ENCODE data around the gene DPP3.
"Not testable (repeated sequence)": the region's sequence is repeated elsewhere in the genome, so short reads cannot be mapped to it uniquely, and the experiment has no call there.

The DPP3 gene, protein sequence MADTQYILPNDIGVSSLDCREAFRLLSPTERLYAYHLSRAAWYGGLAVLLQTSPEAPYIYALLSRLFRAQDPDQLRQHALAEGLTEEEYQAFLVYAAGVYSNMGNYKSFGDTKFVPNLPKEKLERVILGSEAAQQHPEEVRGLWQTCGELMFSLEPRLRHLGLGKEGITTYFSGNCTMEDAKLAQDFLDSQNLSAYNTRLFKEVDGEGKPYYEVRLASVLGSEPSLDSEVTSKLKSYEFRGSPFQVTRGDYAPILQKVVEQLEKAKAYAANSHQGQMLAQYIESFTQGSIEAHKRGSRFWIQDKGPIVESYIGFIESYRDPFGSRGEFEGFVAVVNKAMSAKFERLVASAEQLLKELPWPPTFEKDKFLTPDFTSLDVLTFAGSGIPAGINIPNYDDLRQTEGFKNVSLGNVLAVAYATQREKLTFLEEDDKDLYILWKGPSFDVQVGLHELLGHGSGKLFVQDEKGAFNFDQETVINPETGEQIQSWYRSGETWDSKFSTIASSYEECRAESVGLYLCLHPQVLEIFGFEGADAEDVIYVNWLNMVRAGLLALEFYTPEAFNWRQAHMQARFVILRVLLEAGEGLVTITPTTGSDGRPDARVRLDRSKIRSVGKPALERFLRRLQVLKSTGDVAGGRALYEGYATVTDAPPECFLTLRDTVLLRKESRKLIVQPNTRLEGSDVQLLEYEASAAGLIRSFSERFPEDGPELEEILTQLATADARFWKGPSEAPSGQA

DNA sequence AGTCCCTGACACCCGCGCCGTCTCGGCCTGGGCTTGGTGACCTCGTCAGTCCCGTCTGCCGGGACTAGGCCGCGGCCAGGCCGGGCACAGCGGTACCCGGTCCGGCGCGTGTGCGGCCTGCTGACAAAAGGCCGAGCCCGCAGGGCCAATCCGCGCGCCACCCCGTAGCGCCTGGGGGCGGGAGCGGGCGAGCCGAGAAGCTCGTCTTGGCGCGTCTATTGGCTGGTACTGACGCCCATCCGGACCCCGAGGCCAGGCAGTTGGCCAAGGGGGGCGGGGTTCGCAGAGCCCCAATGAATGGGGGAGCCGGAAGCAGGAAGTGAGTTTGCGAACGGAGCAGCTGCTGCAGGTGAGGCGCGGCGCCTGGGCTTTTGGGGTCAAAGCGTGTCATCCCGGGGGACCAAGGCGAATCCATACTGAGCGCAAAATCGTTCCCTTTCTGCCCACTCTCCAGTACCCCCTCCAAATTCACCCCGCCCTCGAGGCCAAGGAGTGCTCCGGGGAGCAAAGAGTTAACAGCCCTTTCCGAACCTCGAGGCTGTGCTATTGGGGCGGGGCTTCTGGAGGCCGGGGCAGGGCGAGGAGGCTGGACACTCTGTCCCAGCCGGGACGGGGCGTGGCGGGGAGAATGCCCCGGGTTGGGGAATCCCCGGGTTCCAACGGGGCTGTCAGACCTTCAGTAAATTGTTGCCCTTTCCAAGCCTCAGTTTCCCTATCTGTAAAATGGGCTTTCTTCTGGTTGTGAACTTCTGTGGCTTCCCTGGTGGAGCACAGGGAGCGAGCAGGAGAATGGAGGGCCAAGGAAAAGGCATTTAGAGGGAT is at the start of gene DPP3:
TSS of gene DPP3 (plus strand) at position 318 of the 822 bp plus-strand sequence. CDS start 1,767 bp downstream, outside the sequence.
- peak; percentile 94 for DNase-seq

GRCh38 chr11:66431287-66431686 is 48.9 kb upstream of the DPP3 start:
- DNase-seq: not testable (repeated sequence)

DNA sequence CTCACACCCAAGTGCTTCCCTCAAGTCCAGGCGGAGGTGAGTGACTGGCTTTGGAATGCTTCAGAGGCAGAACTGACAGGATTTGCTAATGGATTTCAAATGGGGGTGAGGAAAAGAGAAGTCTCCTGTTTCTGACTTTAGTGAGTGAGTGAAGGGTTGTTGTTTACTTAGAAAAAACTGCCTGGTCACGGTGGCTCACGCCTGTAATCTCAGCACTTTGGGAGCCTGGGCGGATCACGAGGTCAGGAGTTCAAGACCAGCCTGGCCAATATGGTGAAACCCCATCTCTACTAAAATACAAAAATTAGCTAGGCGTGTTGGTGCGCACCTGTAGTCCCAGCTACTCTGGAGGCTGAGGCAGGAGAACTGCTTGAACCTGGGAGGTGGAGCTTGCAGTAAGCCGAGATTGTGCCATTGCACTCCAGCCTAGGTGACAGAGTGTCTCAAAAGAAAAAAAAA is 48.3 kb upstream of the DPP3 start:
- not testable (repeated sequence) for DNase-seq

- no peak for DNase-seq
Measured at GRCh38 chr11:66432597-66432996, 47.6 kb upstream of the DPP3 start.

GRCh38 chr11:66437979-66438503 is 42.2 kb upstream of the DPP3 start:
- no peak for DNase-seq

DNA sequence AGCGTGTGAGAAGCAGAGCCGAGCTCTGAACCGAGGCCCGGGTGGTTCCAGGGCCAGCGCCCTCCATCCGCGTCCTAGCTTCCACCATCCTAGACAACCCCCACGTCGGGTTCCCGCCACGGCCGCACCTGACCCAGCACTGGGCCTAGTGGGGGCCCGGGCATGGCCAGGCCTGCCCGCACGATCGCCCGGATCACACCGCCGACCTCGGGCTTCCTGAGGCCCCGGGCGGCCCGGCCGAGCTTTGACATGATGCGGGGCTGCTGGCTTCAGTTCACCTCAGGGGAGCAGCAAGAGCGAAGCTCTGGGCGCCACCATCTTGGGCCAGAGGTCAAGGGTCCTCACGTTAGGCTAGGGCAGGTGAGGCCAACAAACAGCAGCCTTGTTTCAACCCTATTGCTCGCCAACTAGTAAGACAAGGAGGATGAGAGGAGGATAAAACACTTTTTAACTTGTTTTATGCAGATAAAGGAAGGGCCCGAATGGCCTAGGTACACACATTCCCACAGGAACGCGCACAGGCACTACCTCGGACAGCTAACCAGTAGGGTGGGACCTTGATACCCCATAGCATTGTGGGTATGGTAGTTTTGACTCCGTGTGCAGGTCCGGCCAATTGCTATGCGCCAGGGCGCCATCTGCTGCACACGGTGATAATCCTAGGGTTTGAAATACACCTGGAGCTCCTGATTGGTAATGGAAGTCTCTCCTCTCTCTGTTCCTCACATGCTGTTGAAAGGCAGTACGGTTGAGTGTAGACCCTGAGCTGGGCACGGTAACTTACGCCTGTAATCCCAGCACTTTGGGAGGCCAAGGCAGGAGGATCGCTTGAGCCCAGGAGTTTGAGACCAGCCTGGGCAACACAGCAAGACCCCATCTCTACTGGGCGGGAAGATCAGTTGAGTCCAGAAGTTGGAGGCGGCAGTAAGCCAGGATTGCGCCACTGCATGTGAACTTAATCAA is 41.4 kb upstream of the DPP3 start, which contains the start of gene MRPL11:
TSS of gene MRPL11 (minus strand) at position 345 of the 963 bp plus-strand sequence. CDS start at position 251, 94 bp downstream.
- DNase-seq: peak; percentile 91

DNA sequence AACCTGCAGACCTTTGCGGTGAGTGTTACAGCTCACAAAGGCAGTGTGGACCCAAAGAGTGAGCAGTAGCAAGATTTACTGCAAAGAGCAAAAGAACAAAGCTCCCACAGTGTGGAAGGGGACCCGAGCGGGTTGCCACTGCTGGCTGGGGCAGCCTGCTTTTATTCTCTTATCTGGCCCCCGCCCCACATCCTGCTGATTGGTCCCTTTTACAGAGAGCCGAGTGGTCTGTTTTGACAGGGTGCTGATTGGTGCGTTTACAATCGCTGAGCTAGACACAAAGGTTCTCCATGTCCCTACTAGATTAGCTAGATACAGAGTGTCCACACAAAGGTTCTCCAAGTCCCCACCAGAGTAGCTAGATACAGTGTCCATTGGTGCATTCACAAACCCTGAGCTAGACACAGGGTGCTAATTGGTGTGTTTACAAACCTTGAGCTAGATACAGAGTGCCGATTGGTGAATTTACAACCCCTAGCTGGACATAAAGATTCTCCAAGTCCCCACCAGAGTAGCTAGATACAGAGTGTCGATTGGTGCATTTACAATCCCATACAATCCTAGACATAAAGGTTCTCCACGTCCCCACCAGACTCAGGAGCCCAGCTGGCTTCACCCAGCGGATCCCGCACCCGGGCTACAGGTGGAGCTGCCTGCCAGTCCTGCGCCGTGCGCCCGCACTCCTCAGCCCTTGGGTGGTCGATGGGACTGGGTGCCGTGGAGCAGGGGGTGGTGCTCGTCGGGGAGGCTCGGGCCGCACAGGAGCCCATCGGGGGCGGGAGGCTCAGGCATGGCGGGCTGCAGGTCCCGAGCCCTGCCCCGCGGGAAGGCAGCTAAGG is 39.9 kb upstream of the DPP3 start:
- DNase-seq: not testable (repeated sequence)

DNA sequence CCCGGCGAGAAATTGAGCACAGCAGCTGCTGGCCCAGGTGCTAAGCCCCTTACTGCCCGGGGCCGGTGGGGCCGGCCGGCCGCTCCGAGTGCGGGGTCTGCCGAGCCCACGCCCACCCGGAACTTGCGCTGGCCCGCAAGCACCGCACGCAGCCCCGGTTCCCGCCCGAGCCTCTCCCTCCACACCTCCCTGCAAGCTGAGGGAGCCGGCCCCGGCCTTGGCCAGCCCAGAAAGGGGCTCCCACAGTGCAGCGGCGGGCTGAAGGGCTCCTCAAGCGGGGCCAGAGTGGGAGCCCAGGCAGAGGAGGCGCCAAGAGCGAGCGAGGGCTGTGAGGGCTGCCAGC is 39.3 kb upstream of the DPP3 start:
- not testable (repeated sequence) for DNase-seq

DNA sequence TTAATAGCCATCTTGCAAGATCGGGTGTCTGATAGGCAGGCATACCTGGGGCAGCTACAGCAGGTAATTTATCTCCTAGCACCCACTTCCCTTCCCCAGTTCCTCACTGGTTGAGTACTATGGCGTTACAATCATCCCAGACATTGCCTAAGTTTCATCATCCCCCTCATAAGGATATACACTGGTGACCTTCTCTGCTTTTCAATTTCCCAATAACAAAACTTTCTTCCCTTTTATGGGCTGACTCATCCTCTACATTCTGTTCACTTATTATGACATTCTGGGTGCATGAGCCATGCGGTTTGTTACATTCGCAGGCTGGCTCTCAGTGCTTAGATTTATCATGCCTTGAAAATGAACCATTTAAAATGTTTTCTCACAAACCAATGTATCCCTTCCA is 36.6 kb upstream of the DPP3 start:
- DNase-seq: no peak

GRCh38 chr11:66447012-66447411 is 33.2 kb upstream of the DPP3 start:
- no peak for DNase-seq

- no peak for DNase-seq
Measured at GRCh38 chr11:66448523-66448922, 31.7 kb upstream of the DPP3 start.

DNA sequence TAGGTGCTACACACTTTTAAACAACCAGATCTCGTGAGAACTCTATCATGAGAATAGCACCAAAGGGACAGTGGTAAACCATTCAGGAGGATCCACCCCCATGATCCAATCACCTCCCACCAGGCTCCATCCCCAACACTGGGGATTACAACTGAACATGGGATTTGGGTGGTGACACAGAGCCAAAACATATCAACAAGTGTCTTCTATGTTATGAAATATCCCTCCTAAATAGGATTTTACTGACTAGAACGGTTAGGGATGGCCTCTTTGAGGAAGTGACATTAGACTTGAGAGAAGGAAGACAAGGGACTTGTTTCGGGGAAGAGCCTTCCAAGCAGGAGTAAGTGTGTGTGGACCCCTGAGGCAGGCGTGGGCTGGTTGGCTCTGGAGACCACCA is 29.7 kb upstream of the DPP3 start:
- DNase-seq: no peak

DNA sequence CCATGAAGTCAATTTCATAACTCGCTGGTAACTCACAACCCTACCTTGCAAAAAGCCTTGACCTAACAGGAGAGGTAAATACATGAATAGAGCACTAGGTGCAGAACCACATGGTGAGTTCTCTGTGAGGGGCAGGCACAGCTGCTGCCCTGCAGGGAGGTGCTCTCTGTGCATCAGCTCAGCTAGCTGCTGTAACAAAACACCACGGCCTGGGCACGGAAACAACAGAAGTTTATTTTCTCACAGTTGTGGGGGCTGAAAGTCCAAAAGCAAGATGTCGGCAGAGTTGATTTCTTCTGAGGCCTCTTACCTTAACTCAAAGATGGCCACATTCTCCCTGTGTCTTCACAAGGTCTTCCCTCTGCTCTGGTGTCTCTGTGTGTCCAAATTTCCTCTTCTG is 28.6 kb upstream of the DPP3 start:
- DNase-seq: no peak

DNA sequence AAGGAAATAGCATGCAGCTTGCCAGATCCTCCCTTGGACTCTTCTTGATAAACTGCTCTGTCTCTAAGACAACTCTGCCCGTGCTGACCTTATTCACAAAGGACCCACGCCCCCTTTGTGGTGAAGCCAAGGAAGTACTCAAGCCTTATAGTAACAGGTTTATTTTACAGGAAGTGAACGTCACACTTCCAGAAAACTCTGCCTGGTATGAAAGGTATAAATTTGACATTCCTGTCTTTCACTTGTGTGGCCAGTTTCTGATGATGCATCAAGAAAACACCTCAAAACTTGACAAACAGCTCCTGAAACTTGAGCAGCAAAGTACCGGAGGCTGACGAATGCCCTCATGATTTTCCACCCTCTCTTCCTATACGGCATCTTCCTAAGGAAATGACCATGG is 26.0 kb upstream of the DPP3 start:
- DNase-seq: no peak

GRCh38 chr11:66454828-66455227 is 25.4 kb upstream of the DPP3 start:
- DNase-seq: no peak

- DNase-seq: no peak
Measured at GRCh38 chr11:66457826-66458225, 22.4 kb upstream of the DPP3 start.

GRCh38 chr11:66459138-66459778 is 21.0 kb upstream of the DPP3 start:
- no peak for DNase-seq

- no peak for DNase-seq
Measured at GRCh38 chr11:66462010-66462409, 18.2 kb upstream of the DPP3 start.

- no peak for DNase-seq
Measured at GRCh38 chr11:66462911-66463310, 17.3 kb upstream of the DPP3 start.

GRCh38 chr11:66464116-66464515 is 16.1 kb upstream of the DPP3 start:
- not testable (repeated sequence) for DNase-seq

All from NCI-H1930 (cell line).